Measurements from ENCODE around the gene RAB6B. TPM values are rescaled to one million over a fixed set of nuclear protein-coding genes. Genes with fewer than 3 reads are reported as not detected.

Gene RAB6B
- total RNA-seq, 2 donors from 2014 or later, result 2.2 to 3.0 TPM

DNA sequence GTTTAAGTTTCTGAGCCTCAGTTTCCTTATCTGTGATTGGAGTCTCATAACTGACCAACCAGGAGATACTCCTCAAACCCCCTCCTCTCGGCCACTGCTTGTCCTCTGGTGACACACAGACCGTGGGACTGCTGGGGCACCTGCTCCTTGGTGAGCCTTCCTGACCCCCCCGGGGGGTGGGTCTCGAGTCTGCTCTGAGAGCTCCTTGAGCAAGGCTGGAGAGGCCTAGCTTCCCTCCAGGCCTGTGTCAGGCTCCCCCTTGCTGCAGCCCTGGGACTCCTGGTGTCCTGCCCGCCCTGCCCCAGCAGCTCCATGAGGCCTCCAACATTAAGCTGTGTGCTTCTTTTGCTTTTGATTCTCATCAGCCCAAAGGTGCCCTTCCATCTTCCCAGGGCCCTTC, 62.4 kb downstream of the RAB6B start:
- Mint-ChIP-seq H3K36me3 (ENCODE audit: low read depth) (no peaks in the 10 kb centered on the region), H3K27me3 (ENCODE audit: insufficient read depth) (no peaks in the 10 kb centered on the region), H3K27ac (no peak overlapping the region), H3K4me1 (no peaks in the 10 kb centered on the region), H3K9me3 (no peaks in the 10 kb centered on the region), H3K4me3 (no peak overlapping the region)
- no peak overlapping the region for H3K9ac ChIP-seq (ENCODE audit: extremely low read depth, low read length, poor library complexity, severe bottlenecking)
- no peaks in the 10 kb centered on the region for H3K9me3 ChIP-seq (ENCODE audit: control insufficient read depth, low read length)
- no peaks in the 10 kb centered on the region for H3K4me1 ChIP-seq (ENCODE audit: control insufficient read depth, insufficient read depth, low read length)
- H3K27ac ChIP-seq (ENCODE audit: low read depth, low read length), result no peak overlapping the region
- H3K27me3 ChIP-seq (ENCODE audit: control insufficient read depth, insufficient read depth, low read length, poor library complexity, severe bottlenecking), result no peaks in the 10 kb centered on the region
- DNase-seq, result peak; percentile 26
- WGBS, 2 experiments (ENCODE audit: insufficient coverage in 1 of 2, insufficient read length in 1 of 2), result 90 to 96% methylated on average over 3 to 5 of the region's 5 CpGs
- H3K36me3 ChIP-seq (ENCODE audit: control insufficient read depth, insufficient read depth, low read length), result no peaks in the 10 kb centered on the region
- TF ChIP-seq, protein P1, sequence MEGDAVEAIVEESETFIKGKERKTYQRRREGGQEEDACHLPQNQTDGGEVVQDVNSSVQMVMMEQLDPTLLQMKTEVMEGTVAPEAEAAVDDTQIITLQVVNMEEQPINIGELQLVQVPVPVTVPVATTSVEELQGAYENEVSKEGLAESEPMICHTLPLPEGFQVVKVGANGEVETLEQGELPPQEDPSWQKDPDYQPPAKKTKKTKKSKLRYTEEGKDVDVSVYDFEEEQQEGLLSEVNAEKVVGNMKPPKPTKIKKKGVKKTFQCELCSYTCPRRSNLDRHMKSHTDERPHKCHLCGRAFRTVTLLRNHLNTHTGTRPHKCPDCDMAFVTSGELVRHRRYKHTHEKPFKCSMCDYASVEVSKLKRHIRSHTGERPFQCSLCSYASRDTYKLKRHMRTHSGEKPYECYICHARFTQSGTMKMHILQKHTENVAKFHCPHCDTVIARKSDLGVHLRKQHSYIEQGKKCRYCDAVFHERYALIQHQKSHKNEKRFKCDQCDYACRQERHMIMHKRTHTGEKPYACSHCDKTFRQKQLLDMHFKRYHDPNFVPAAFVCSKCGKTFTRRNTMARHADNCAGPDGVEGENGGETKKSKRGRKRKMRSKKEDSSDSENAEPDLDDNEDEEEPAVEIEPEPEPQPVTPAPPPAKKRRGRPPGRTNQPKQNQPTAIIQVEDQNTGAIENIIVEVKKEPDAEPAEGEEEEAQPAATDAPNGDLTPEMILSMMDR (conservative IDR thresholded peaks at IDR 0.05), result no peak
- no peak overlapping the region for H3K4me3 ChIP-seq (ENCODE audit: low read length)

DNA sequence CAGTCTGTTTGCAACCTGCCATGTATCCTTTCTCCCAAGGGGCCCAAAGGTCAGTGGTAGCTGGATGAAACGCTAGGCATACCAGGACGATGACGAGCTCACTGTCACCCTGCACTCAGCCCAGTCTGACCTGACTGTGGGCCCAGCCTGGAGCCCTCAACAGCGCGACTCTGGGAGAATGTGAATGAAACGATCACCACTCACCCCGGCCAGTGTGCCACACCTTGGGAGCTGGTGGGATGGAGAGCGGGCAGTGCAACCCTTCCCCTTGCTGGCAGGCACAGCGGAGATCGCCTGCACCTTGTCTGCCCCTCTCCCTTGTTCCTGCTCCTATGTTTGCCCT, 62.9 kb downstream of the RAB6B start:
- Mint-ChIP-seq H3K4me1 (no peaks in the 10 kb centered on the region), H3K27me3 (ENCODE audit: insufficient read depth) (no peaks in the 10 kb centered on the region), H3K36me3 (ENCODE audit: low read depth) (no peaks in the 10 kb centered on the region), H3K9me3 (no peaks in the 10 kb centered on the region), H3K27ac (no peak overlapping the region), H3K4me3 (no peak overlapping the region)
- Histone ChIP-seq H3K27me3 (ENCODE audit: control insufficient read depth, insufficient read depth, low read length, poor library complexity, severe bottlenecking) (no peaks in the 10 kb centered on the region), H3K9ac (ENCODE audit: extremely low read depth, low read length, poor library complexity, severe bottlenecking) (no peak overlapping the region), H3K4me3 (ENCODE audit: low read length) (no peak overlapping the region), H3K4me1 (ENCODE audit: control insufficient read depth, insufficient read depth, low read length) (no peaks in the 10 kb centered on the region), H3K9me3 (ENCODE audit: control insufficient read depth, low read length) (no peaks in the 10 kb centered on the region), H3K36me3 (ENCODE audit: control insufficient read depth, insufficient read depth, low read length) (no peaks in the 10 kb centered on the region), H3K27ac (ENCODE audit: low read depth, low read length) (no peak overlapping the region)
- DNase-seq, result no peak
- WGBS, 2 experiments (ENCODE audit: insufficient coverage in 1 of 2, insufficient read length in 1 of 2), result 92 to 94% methylated on average over 5 to 10 of the region's 10 CpGs
- TF ChIP-seq, protein P1 (conservative IDR thresholded peaks at IDR 0.05), result no peak

DNA sequence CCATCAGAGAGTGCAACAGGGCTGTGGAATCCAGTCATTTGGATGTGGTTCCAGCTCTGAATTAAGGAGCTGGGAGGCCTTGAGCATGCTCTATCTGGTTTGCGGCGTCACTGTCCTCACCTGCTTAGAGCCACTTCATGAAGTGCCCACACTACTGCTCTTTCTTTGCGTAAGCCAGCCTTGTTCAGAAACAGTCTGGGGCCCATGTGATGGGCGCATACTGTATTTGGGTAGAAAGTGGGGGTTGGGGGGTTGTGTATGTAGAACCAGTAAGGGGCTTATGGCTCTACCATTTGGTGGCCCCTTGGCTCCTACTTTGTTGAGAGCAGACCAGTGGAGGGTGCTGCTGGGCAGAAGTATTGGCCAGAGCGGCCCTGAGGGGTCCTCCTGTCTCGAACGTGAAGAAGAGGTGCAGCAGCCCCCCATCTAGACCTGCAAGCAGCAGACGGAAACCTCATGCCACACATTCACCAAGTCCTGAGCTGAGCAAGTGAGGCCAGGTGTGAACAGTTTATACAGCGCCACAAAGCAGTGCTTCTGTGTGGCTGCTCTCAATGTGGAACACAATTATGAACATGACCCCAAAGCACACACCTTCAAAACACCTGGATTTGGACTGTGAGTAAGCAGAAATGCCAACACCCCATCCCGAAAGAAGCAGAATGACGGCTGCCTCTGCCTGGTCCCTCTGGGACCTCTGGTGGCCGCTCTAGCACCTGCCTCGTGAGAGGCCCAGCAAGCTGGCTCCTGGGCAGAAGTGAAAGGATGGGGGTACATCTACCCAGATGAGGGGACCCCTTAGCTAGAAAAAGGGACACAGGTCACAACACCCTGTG, 63.5 kb downstream of the RAB6B start:
- Histone ChIP-seq H3K9me3 (ENCODE audit: control insufficient read depth, low read length) (no peaks in the 10 kb centered on the region), H3K9ac (ENCODE audit: extremely low read depth, low read length, poor library complexity, severe bottlenecking) (no peak overlapping the region), H3K4me1 (ENCODE audit: control insufficient read depth, insufficient read depth, low read length) (no peaks in the 10 kb centered on the region), H3K4me3 (ENCODE audit: low read length) (no peak overlapping the region), H3K36me3 (ENCODE audit: control insufficient read depth, insufficient read depth, low read length) (no peaks in the 10 kb centered on the region), H3K27me3 (ENCODE audit: control insufficient read depth, insufficient read depth, low read length, poor library complexity, severe bottlenecking) (no peaks in the 10 kb centered on the region), H3K27ac (ENCODE audit: low read depth, low read length) (no peak overlapping the region)
- DNase-seq, result peak; percentile 64
- H3K27ac Mint-ChIP-seq, result no peak overlapping the region
- no peaks in the 10 kb centered on the region for H3K27me3 Mint-ChIP-seq (ENCODE audit: insufficient read depth)
- 69 to 71% methylated on average over 10 to 13 of the region's 13 CpGs for WGBS, 2 experiments (ENCODE audit: insufficient coverage in 1 of 2, insufficient read length in 1 of 2)
- H3K9me3 Mint-ChIP-seq, result no peaks in the 10 kb centered on the region
- H3K36me3 Mint-ChIP-seq (ENCODE audit: low read depth), result no peaks in the 10 kb centered on the region
- no peak overlapping the region for H3K4me3 Mint-ChIP-seq
- no peaks in the 10 kb centered on the region for H3K4me1 Mint-ChIP-seq
- TF ChIP-seq, protein P1 (conservative IDR thresholded peaks at IDR 0.05), result peak; percentile 67

All from endodermal cell (in vitro differentiated cells).